Measurements from ENCODE around the gene ZMAT3. TPM values are rescaled to one million over a fixed set of nuclear protein-coding genes. Genes with fewer than 3 reads are reported as not detected.
A peak's percentile ranks its signal among the peaks of the same experiment; 100 is the strongest.

Gene ZMAT3
- total and polyA plus RNA-seq, 2 of the 8 experiments (the other 6 are each of a cell fraction or from before 2014, with no cell fraction given): 5.0 to 9.2 TPM

- Histone ChIP-seq H2AFZ (ENCODE audit: low read length) (peak overlapping the region; percentile 78), H2BK5ac (ENCODE audit: low read depth, low read length) (no peak overlapping the region), H3K23ac (ENCODE audit: insufficient read length) (no peak overlapping the region), H4K91ac (replicated peaks; ENCODE audit: insufficient read length, low read length) (no peak overlapping the region), H2BK15ac (ENCODE audit: low read length) (no peak overlapping the region), H3K23me2 (ENCODE audit: low read depth, low read length) (no peaks in the 10 kb centered on the region), H4K5ac (ENCODE audit: insufficient read length, low read depth, low read length) (no peak overlapping the region), H2AK5ac (ENCODE audit: low read depth, low read length) (no peak overlapping the region), H3K27me3 (replicated peaks in 1 of 4; ENCODE audit: control insufficient read depth in 3 of 4, extremely low read depth in 1 of 4, insufficient read depth in 3 of 4, low read length in 3 of 4) (no peaks in the 10 kb centered on the region), H3K14ac (ENCODE audit: insufficient read length) (no peak overlapping the region), H3K9me3 (ENCODE audit: insufficient read depth in 2 of 2, low read depth in 1 of 2, low read length in 1 of 2) (no peaks in the 10 kb centered on the region), H3K27ac (ENCODE audit: low read depth, low read length) (no peak overlapping the region), H3K4me1 (replicated peaks in 1 of 4; ENCODE audit: control insufficient read depth in 3 of 4, insufficient read depth in 4 of 4, low read length in 3 of 4) (peaks cover 0 to 2% (median 0%) of the 10 kb centered on the region in 4 experiments; a peak in 2 of 7 replicates), H2BK20ac (ENCODE audit: low read length) (no peak overlapping the region), H3K4me3 (ENCODE audit: extremely low read depth in 1 of 4, insufficient read depth in 2 of 4, low read depth in 3 of 4, low read length in 4 of 4) (no peak overlapping the region), H3K18ac (ENCODE audit: extremely low read depth, low read length) (no peak overlapping the region), H4K20me1 (replicated peaks in 1 of 2; ENCODE audit: control insufficient read depth in 1 of 2, insufficient read depth in 2 of 2, low read length in 2 of 2) (no peaks in the 10 kb centered on the region), H3K4me2 (ENCODE audit: insufficient read depth in 1 of 2, low read depth in 2 of 2, low read length in 2 of 2) (no peak overlapping the region), H2BK12ac (ENCODE audit: low read depth, low read length) (no peak overlapping the region), H3K79me2 (ENCODE audit: control insufficient read depth in 1 of 2, insufficient read depth in 2 of 2, low read length in 2 of 2) (no peaks in the 10 kb centered on the region), H3K56ac (replicated peaks; ENCODE audit: insufficient read length, low read depth, low read length) (no peak overlapping the region), H2BK120ac (replicated peaks; ENCODE audit: low read depth, low read length) (no peak overlapping the region), H3K36me3 (ENCODE audit: control insufficient read depth in 2 of 4, insufficient read depth in 4 of 4, low read length in 3 of 4) (no peaks in the 10 kb centered on the region), H3K9ac (replicated peaks in 1 of 4; ENCODE audit: extremely low read depth in 1 of 4, low read depth in 3 of 4, low read length in 3 of 4) (no peak overlapping the region), H3K79me1 (ENCODE audit: low read depth, low read length) (no peaks in the 10 kb centered on the region), H4K8ac (ENCODE audit: extremely low read depth, insufficient read depth, low read length) (no peak overlapping the region), H3K4ac (replicated peaks; ENCODE audit: insufficient read length, low read depth, low read length) (no peak overlapping the region)
- 72% methylated on average over 2 of the region's 2 CpGs; no CpG with 5 or more reads in 1 of the 2 experiments for WGBS, 2 experiments (ENCODE audit: extremely low coverage in 1 of 2, insufficient coverage in 1 of 2, insufficient read length in 1 of 2, insufficient replicate concordance in 2 of 2, low coverage in 1 of 2, low lambda C conversion rate in 2 of 2, missing lambda C conversion rate in 1 of 2)
- ChIA-PET POLR2A (ENCODE audit: partially characterized antibody) (interaction anchor here (0.6 kb wide), 1 partner anchor 991 kb away, joined by 3 read pairs; no protein-coding TSS in a partner anchor), CTCF (ENCODE audit: partially characterized antibody) (interaction anchor here (0.8 to 1.4 kb wide), 2 partner anchors 11 to 14 kb away, joined by 3 to 7 read pairs; no protein-coding TSS in a partner anchor)
- DNase-seq (ENCODE audit: low read depth in 1 of 2, low spot score in 2 of 2): no peak
- FAIRE-seq: no peak
- TF ChIP-seq FOSL1 (IDR thresholded peaks at IDR 0.05; ENCODE audit: insufficient read depth, low read depth, low read length): no peak
- TF ChIP-seq YY1 (IDR thresholded peaks at IDR 0.05; ENCODE audit: low read depth, low read length): no peak
- no peak for TF ChIP-seq CTBP2 (IDR thresholded peaks at IDR 0.05; ENCODE audit: borderline replicate concordance, insufficient read depth, insufficient read length, low read length)
- TF ChIP-seq USF2 (IDR thresholded peaks at IDR 0.05; ENCODE audit: low read length): peak; percentile 24; the same call in 1 of the 2 replicates
- no peak for TF ChIP-seq HDAC2 (IDR thresholded peaks at IDR 0.05; ENCODE audit: borderline replicate concordance in 1 of 2, low read depth in 2 of 2, low read length in 2 of 2)
Observed at GRCh38 chr3:179088306-179088705, 16.7 kb upstream of the ZMAT3 start.
